HAP-1 (cell line): ENCODE data around the gene PCDHGA2.
A peak's percentile ranks its signal among the peaks of the same experiment; 100 is the strongest.
"Not testable (repeated sequence)": the region's sequence is repeated elsewhere in the genome, so short reads cannot be mapped to it uniquely, and the experiment has no call there.

Source experiments
- DNase-seq, 2 experiments: peaks; one replicate each; pipeline ENCODE4 v3.0.0-alpha.2; 2016 to 2020; ENCODE audit warnings: low spot score in 2 of 2
- H3K27me3 ChIP-seq: fragments of 250-450 bp; sonication (Bioruptor Pico); 2 replicates; pipeline ENCODE4 v1.5.1; 2020; ENCODE audit warnings: low read depth, mild to moderate bottlenecking, moderate library complexity
- H3K36me3 ChIP-seq: fragments of 250-450 bp; sonication (Bioruptor Pico); replicated peaks from 2 replicates; pipeline ENCODE4 v1.5.1; 2020; ENCODE audit warnings: mild to moderate bottlenecking
- H3K4me1 ChIP-seq: fragments of 250-450 bp; sonication (Bioruptor Pico); 2 replicates; pipeline ENCODE4 v1.5.1; 2020; ENCODE audit warnings: mild to moderate bottlenecking
- H3K4me3 ChIP-seq: fragments of 250-450 bp; sonication (Bioruptor Pico); 2 replicates; pipeline ENCODE4 v1.5.1; 2020; ENCODE audit warnings: mild to moderate bottlenecking, moderate library complexity
- H3K9me3 ChIP-seq: fragments of 250-450 bp; sonication (Bioruptor Pico); 2 replicates; pipeline ENCODE4 v1.5.1; 2020; ENCODE audit warnings: mild to moderate bottlenecking, moderate library complexity
- in situ Hi-C: fragments of 300-500 bp; cut with MboI; formaldehyde crosslinking; loops from 3 replicates; pipeline ENCODE4 v1.14.3; 2020; ENCODE audit warnings: low sequenced_read_pairs, inconsistent platforms, mixed read lengths

PCDHGA2 gene

DNA sequence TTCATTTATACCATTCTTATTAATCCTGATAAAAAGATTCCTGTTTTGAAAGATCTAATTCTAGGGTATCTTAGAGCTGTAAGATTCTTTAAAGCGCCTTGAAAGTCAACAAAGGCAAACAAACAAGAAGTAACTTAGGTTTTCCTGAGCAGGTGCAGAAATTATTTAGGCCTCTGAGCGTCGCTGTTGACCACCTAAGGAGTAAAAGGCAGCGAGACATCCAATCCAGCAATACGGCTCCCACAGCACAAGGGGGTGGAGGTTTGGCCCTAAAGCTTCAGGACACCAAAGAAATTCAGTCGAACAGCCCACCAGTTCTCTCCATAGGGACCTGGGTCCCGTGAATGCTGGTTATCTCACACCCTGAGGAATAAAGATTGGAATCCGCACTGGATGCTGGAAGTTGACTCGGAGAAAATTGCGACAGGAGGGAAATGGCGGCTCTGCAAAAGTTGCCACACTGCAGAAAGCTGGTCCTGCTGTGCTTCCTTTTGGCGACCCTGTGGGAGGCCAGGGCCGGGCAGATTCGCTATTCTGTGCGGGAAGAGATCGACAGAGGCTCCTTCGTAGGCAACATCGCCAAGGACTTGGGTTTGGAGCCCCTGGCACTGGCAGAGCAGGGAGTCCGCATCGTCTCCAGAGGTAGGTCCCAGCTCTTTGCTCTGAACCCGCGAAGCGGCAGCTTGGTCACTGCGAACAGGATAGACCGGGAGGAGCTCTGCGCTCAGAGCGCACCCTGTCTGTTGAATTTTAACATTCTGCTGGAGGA is at the start of gene PCDHGA2:
Gene PCDHGA2 (plus strand): TSS at position 223 of the 769 bp plus-strand sequence.
- Histone ChIP-seq H3K27me3 (no peaks in the 10 kb centered on the region), H3K9me3 (no peaks in the 10 kb centered on the region), H3K36me3 (no peaks in the 10 kb centered on the region), H3K4me1 (no peaks in the 10 kb centered on the region), H3K4me3 (no peak within 1 kb of the TSS)
- in situ Hi-C loops: no loop called here
- peak in 1 of 2 experiments; percentile 52 for DNase-seq

DNA sequence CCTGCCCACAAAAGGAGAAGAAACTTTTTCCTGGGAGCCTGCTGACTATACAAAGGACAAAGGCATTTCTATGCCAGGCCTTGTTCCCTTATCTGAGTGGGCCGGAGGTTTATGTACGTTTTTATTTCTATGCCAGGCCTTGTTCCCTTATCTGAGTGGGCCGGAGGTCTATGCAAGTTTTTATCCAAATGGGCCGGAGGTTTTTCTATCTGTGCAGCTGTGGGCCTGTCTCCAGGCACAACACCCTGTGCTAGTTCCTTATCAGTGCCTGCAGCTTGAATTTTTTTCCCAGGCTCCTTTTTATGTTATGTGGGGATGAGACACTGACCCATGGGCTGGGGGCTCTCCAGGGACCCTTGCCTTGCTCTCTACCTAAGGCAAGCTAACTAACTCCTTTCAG is 40.2 kb upstream of the PCDHGA2 start:
- Histone ChIP-seq H3K4me3 (no peak overlapping the region), H3K9me3 (no peaks in the 10 kb centered on the region), H3K27me3 (no peaks in the 10 kb centered on the region), H3K4me1 (no peaks in the 10 kb centered on the region), H3K36me3 (no peaks in the 10 kb centered on the region)
- in situ Hi-C loops: no loop called here
- no peak for DNase-seq

GRCh38 chr5:141303756-141304155 is 34.8 kb upstream of the PCDHGA2 start, which contains the start of gene SLC25A2:
TSS of gene SLC25A2 (minus strand) at chr5:141304049. CDS start at chr5:141303865, 184 bp downstream.
- Histone ChIP-seq H3K27me3 (no peaks in the 10 kb centered on the region), H3K36me3 (no peaks in the 10 kb centered on the region), H3K4me3 (no peak within 1 kb of the TSS), H3K9me3 (no peaks in the 10 kb centered on the region), H3K4me1 (no peaks in the 10 kb centered on the region)
- in situ Hi-C loops: no loop called here
- no peak for DNase-seq

DNA sequence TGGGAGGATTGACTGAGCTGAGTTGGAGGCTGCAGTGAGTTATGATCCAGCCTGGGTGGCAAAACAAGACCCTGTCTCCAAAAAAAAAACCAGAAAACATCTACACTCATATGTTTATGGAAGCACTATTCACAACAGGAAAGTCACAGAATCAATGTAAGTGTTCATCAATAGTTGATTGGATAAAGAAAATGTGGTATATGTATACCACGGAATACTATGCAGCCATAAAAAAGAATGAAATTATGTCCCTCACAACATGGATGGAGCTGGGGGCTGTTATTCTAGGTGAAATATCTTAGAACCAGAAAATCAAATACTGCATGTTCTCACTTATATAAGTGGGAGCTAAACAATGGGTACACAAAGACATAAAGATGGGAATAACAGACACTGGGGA is 31.9 kb upstream of the PCDHGA2 start:
- Histone ChIP-seq H3K36me3 (no peaks in the 10 kb centered on the region), H3K4me3 (no peak overlapping the region), H3K9me3 (no peaks in the 10 kb centered on the region), H3K4me1 (no peaks in the 10 kb centered on the region), H3K27me3 (no peaks in the 10 kb centered on the region)
- no peak for DNase-seq
- in situ Hi-C loops: no loop called here

- in situ Hi-C loops: no loop called here
These were observed 24.8 kb upstream of the PCDHGA2 start for GRCh38 chr5:141313711-141314110.

GRCh38 chr5:141316963-141317362 is 21.6 kb upstream of the PCDHGA2 start:
- DNase-seq, H3K4me3 ChIP-seq, in situ Hi-C loops, H3K27me3 ChIP-seq, H3K4me1 ChIP-seq, H3K36me3 ChIP-seq: not testable (repeated sequence)
- peaks cover 14% of the 10 kb centered on the region for H3K9me3 ChIP-seq

More at GRCh38 chr5:141313711-141314110, 24.8 kb upstream of the PCDHGA2 start:
- H3K4me3 ChIP-seq: no peak overlapping the region
- no peak for DNase-seq
- peaks cover 3% of the 10 kb centered on the region for H3K9me3 ChIP-seq
- no peaks in the 10 kb centered on the region; the same call in 1 of the 2 replicates for H3K36me3 ChIP-seq
- no peaks in the 10 kb centered on the region for H3K4me1 ChIP-seq
- H3K27me3 ChIP-seq: no peaks in the 10 kb centered on the region

DNA sequence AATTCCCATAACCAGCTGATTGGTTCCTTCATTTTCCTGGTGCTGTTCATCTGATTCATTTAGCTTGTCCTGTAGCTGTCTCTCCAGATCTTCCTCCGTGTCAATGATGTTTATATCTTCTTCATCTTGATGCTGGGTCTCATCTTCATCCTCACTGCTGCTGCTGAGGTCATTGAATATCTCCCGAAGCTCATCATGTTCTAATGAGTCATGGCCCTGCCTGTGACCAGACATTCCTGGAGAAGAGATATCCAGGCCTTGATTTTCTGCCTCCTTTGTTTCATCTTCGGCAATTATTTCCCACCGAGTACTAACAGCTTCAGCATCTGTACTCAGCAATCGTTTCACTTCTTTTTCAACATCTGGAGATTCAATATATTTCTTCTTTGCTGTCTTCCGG is 19.4 kb upstream of the PCDHGA2 start:
- no peaks in the 10 kb centered on the region for H3K27me3 ChIP-seq
- H3K36me3 ChIP-seq: peaks cover 9% of the 10 kb centered on the region
- H3K4me3 ChIP-seq: no peak overlapping the region
- in situ Hi-C loops: no loop called here
- no peaks in the 10 kb centered on the region; the same call in 1 of the 2 replicates for H3K4me1 ChIP-seq
- peaks cover 14% of the 10 kb centered on the region for H3K9me3 ChIP-seq
- no peak for DNase-seq

DNA sequence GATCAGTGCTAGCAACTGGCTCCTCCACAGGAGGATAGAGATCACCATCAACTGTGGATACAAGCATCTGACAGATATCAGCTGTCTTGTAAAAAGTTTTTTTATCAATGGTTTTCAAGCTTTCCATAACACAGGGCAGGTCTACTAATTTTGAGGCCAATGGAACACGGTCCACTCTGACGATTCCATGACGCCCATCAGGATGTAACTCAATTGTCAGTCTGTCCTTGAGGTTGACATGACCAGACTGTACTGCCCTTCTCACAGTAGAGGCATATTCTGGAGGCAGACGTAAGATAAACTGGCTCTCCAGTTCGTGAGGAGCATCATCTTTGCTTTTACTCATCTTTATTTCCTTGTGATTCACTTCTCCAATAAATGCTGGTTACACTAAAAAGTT is 18.9 kb upstream of the PCDHGA2 start:
- peaks cover 9% of the 10 kb centered on the region for H3K36me3 ChIP-seq
- peak overlapping the region; percentile 90 for H3K4me3 ChIP-seq
- no peaks in the 10 kb centered on the region; the same call in 1 of the 2 replicates for H3K4me1 ChIP-seq
- no peaks in the 10 kb centered on the region for H3K27me3 ChIP-seq
- no peak for DNase-seq
- in situ Hi-C loops: no loop called here
- H3K9me3 ChIP-seq: peaks cover 14% of the 10 kb centered on the region

- H3K27me3 ChIP-seq: no peaks in the 10 kb centered on the region
- H3K9me3 ChIP-seq: peaks cover 14% of the 10 kb centered on the region
- no peaks in the 10 kb centered on the region; the same call in 1 of the 2 replicates for H3K4me1 ChIP-seq
- H3K36me3 ChIP-seq: peaks cover 9% of the 10 kb centered on the region
- peak; percentile 82 to 92 for DNase-seq
- peak within 1 kb of the TSS; percentile 90 for H3K4me3 ChIP-seq
- in situ Hi-C loops: no loop called here
These were observed 18.1 kb upstream of the PCDHGA2 start, which contains the start of gene TAF7 for GRCh38 chr5:141320225-141321169. TSS of gene TAF7 (minus strand) at chr5:141320784. CDS start at chr5:141320044, 740 bp downstream.

GRCh38 chr5:141322261-141322660 is 16.3 kb upstream of the PCDHGA2 start:
- Histone ChIP-seq H3K27me3 (no peaks in the 10 kb centered on the region), H3K36me3 (peaks cover 9% of the 10 kb centered on the region), H3K4me3 (no peak overlapping the region), H3K4me1 (no peaks in the 10 kb centered on the region; the same call in 1 of the 2 replicates), H3K9me3 (peaks cover 14% of the 10 kb centered on the region)
- in situ Hi-C loops: no loop called here
- DNase-seq: no peak

- H3K36me3 ChIP-seq: no peaks in the 10 kb centered on the region
- H3K4me3 ChIP-seq: no peak overlapping the region
- DNase-seq: no peak
- in situ Hi-C loops: no loop called here
- H3K27me3 ChIP-seq: no peaks in the 10 kb centered on the region
- no peaks in the 10 kb centered on the region for H3K9me3 ChIP-seq
- H3K4me1 ChIP-seq: no peaks in the 10 kb centered on the region; the same call in 1 of the 2 replicates
These were observed 12.3 kb upstream of the PCDHGA2 start for GRCh38 chr5:141326088-141326854.

- no peak for DNase-seq
- no peak overlapping the region for H3K4me3 ChIP-seq
- in situ Hi-C loops: no loop called here
- H3K4me1 ChIP-seq: no peaks in the 10 kb centered on the region
- H3K27me3 ChIP-seq: no peaks in the 10 kb centered on the region
- H3K9me3 ChIP-seq: no peaks in the 10 kb centered on the region
- H3K36me3 ChIP-seq: no peaks in the 10 kb centered on the region
These were observed 10.3 kb upstream of the PCDHGA2 start for GRCh38 chr5:141328231-141328630.
